ENCODE results near the gene ZSCAN9.

ZSCAN9 gene

DNA sequence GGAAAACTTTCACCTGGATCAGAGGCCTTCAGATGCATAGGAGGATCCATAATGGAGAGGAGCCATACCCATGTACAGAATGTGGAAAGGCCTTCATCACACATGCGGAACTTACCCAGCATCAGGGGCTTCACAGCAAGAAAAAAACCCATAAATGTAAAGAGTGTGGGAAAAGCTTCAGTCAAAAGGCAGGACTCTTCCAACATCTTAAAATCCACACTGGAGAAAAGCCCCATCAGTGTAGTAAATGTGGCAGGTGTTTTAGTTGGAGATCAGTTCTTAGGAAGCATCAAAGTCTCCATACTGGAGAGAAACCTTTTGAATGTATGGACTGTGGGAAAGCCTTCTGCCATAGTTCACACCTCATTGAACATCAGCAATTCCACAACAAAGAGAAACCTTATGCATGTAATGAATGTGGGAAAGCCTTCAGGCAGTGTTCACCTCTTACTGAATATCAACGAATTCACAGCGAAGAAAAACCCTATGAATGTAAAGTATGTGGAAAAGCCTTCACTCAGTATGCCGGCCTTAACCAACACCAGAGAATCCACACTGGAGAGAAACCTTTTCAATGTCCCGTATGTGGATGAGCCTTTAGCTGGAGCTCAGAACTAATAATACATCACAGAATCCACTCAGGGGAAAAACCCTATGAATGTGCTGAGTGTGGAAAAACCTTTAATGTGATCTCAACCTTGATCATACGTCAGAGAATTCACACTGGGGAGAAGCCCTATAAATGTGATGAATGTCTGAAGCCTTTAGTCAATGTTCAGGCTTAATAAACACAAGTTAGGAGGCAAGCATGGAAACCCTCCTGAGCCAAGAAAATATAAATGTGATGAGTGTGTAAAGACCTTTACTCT, 36.7 kb upstream of the ZSCAN9 start:
- Histone ChIP-seq H2AFZ (ENCODE audit: low read depth, low read length, severe bottlenecking) (no peak overlapping the region), H3K4me2 (ENCODE audit: low read depth, low read length, poor library complexity, severe bottlenecking) (no peak overlapping the region), H3K9me2 (replicated peaks; ENCODE audit: insufficient read depth, low read length) (no peaks in the 10 kb centered on the region), H3K27ac (ENCODE audit: low read depth, low read length) (no peak overlapping the region), H3F3A (ENCODE audit: insufficient read depth) (no peaks in the 10 kb centered on the region), H3K4me3 (ENCODE audit: insufficient read depth, low read length, poor library complexity, severe bottlenecking) (no peak overlapping the region), H4K20me1 (ENCODE audit: low read depth, low read length) (no peaks in the 10 kb centered on the region), H3K9ac (ENCODE audit: low read length) (no peak overlapping the region), H3K79me2 (ENCODE audit: insufficient read depth, low read length) (no peaks in the 10 kb centered on the region), H3K9me3 (ENCODE audit: insufficient read depth, low read length) (peaks cover 29% of the 10 kb centered on the region), H3K36me3 (ENCODE audit: low read length) (no peaks in the 10 kb centered on the region), H3K27me3 (ENCODE audit: low read length) (no peaks in the 10 kb centered on the region)
- TF ChIP-seq CTCF (IDR thresholded peaks at IDR 0.05; ENCODE audit: insufficient read depth, low read length, poor library complexity, severe bottlenecking) (no peak), EZH2phosphoT487 (conservative IDR thresholded peaks at IDR 0.05; ENCODE audit: low read length) (no peak)

GRCh38 chr6:28200020-28200419, 25.1 kb upstream of the ZSCAN9 start:
- TF ChIP-seq EZH2phosphoT487 (conservative IDR thresholded peaks at IDR 0.05; ENCODE audit: low read length): no peak
- no peak for TF ChIP-seq CTCF (IDR thresholded peaks at IDR 0.05; ENCODE audit: insufficient read depth, low read length, poor library complexity, severe bottlenecking)
- Histone ChIP-seq H3K4me3 (ENCODE audit: insufficient read depth, low read length, poor library complexity, severe bottlenecking) (no peak overlapping the region), H3K79me2 (ENCODE audit: insufficient read depth, low read length) (no peaks in the 10 kb centered on the region)

GRCh38 chr6:28203201-28203600, 21.9 kb upstream of the ZSCAN9 start:
- Histone ChIP-seq H3K9me3 (ENCODE audit: insufficient read depth, low read length) (peaks cover 12% of the 10 kb centered on the region; the same call in 1 of the 2 replicates), H3K9ac (ENCODE audit: low read length) (no peak overlapping the region), H3K4me2 (ENCODE audit: low read depth, low read length, poor library complexity, severe bottlenecking) (no peak overlapping the region), H2AFZ (ENCODE audit: low read depth, low read length, severe bottlenecking) (no peak overlapping the region), H3K27ac (ENCODE audit: low read depth, low read length) (no peak overlapping the region), H3K4me3 (ENCODE audit: insufficient read depth, low read length, poor library complexity, severe bottlenecking) (no peak overlapping the region), H3K9me2 (replicated peaks; ENCODE audit: insufficient read depth, low read length) (no peaks in the 10 kb centered on the region), H3F3A (ENCODE audit: insufficient read depth) (no peaks in the 10 kb centered on the region), H3K36me3 (ENCODE audit: low read length) (no peaks in the 10 kb centered on the region), H3K27me3 (ENCODE audit: low read length) (0 out of 2 replicates have a peak, but pooled peaks cover 4% of the 10 kb centered on the region), H3K79me2 (ENCODE audit: insufficient read depth, low read length) (no peaks in the 10 kb centered on the region), H4K20me1 (ENCODE audit: low read depth, low read length) (no peaks in the 10 kb centered on the region)
- TF ChIP-seq EZH2phosphoT487 (conservative IDR thresholded peaks at IDR 0.05; ENCODE audit: low read length) (no peak), CTCF (IDR thresholded peaks at IDR 0.05; ENCODE audit: insufficient read depth, low read length, poor library complexity, severe bottlenecking) (no peak)

More at GRCh38 chr6:28200020-28200419, 25.1 kb upstream of the ZSCAN9 start:
- Histone ChIP-seq H3K36me3 (ENCODE audit: low read length) (no peaks in the 10 kb centered on the region), H3K4me2 (ENCODE audit: low read depth, low read length, poor library complexity, severe bottlenecking) (no peak overlapping the region), H3K27ac (ENCODE audit: low read depth, low read length) (no peak overlapping the region), H3K9me2 (replicated peaks; ENCODE audit: insufficient read depth, low read length) (no peaks in the 10 kb centered on the region), H3K9ac (ENCODE audit: low read length) (no peak overlapping the region), H4K20me1 (ENCODE audit: low read depth, low read length) (no peaks in the 10 kb centered on the region), H3F3A (ENCODE audit: insufficient read depth) (no peaks in the 10 kb centered on the region), H3K9me3 (ENCODE audit: insufficient read depth, low read length) (peaks cover 12% of the 10 kb centered on the region; the same call in 1 of the 2 replicates), H2AFZ (ENCODE audit: low read depth, low read length, severe bottlenecking) (no peak overlapping the region), H3K27me3 (ENCODE audit: low read length) (0 out of 2 replicates have a peak, but pooled peaks cover 1% of the 10 kb centered on the region)
